ENCODE data around the gene LACTBL1. TPM values are rescaled to one million over a fixed set of nuclear protein-coding genes. Genes with fewer than 3 reads are reported as not detected.
"Not testable (repeated sequence)": the region's sequence is repeated elsewhere in the genome, so short reads cannot be mapped to it uniquely, and the experiment has no call there.

Gene LACTBL1, protein sequence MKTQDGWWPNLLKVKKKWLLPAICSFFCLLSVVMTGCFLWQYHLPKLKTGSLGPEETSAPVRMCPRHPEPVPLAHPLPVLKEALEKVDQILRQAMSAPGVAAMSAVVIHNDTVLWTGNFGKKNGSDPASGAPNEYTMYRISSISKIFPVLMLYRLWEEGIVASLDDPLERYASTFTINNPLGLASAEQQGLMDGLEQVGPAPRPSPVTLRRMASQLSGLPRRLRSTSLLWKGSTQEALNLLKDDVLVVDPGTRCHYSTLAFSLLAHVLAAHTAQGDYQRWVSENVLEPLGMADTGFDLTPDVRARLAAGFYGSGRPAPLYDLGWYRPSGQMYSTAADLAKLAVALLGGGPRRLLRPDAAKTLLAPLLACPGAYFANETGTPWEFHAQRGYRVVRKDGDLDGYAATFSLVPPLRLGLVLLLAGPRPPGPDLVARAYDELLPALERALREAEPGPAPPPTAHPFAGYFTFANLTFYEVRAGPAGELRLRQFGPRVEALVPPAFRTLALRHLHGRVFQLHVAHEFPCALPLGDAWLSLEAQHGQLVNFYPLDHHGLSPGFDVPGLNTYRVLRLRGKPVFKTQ
- total RNA-seq = not detected

- no peak for DNase-seq (ENCODE audit: low spot score in 2 of 2)
- Mint-ChIP-seq H3K27ac (no peak within 1 kb of the TSS), H3K36me3 (no peaks in the 10 kb centered on the region), H3K9me3 (no peaks in the 10 kb centered on the region)
- ATAC-seq = no peak
These were observed at the start of gene LACTBL1 for GRCh38 chr1:22972760-22973159. Gene LACTBL1 (minus strand): TSS chr1:22972866. CDS start chr1:22972316, 550 bp downstream.

- Mint-ChIP-seq H3K9me3 (peaks cover 0 to 5% of the 10 kb centered on the region in 2 donors), H3K27ac (no peak overlapping the region), H3K36me3 (peaks cover 11 to 30% of the 10 kb centered on the region in 2 donors)
- no peak for DNase-seq (ENCODE audit: low spot score in 2 of 2)
- ATAC-seq = no peak
These were observed 49.2 kb upstream of the LACTBL1 start for GRCh38 chr1:23021834-23022233.

- Mint-ChIP-seq H3K36me3 (peaks cover 11 to 30% of the 10 kb centered on the region in 2 donors), H3K27ac (peak overlapping the region in 1 of 2 donors; percentile 90), H3K9me3 (peaks cover 0 to 5% of the 10 kb centered on the region in 2 donors)
- ATAC-seq (no peak), DNase-seq (ENCODE audit: low spot score in 2 of 2) (no peak)
These were observed 48.2 kb upstream of the LACTBL1 start for GRCh38 chr1:23020706-23021405.

GRCh38 chr1:23019863-23020625, 47.4 kb upstream of the LACTBL1 start:
- ATAC-seq = peak; percentile 31 to 36
- Mint-ChIP-seq H3K9me3 (peaks cover 0 to 5% of the 10 kb centered on the region in 2 donors), H3K27ac (peak overlapping the region; percentile 90 to 95), H3K36me3 (peaks cover 11 to 30% of the 10 kb centered on the region in 2 donors)
- DNase-seq (ENCODE audit: low spot score in 2 of 2) = peak in 1 of 2 donors; percentile 15

- DNase-seq (ENCODE audit: low spot score in 2 of 2) (peak; percentile 84 to 96), ATAC-seq (peak; percentile 91 to 98)
- peaks cover 0 to 5% of the 10 kb centered on the region in 2 donors for H3K9me3 Mint-ChIP-seq
These were observed 46.6 kb upstream of the LACTBL1 start, which contains the start of gene KDM1A for GRCh38 chr1:23019094-23019862. Gene KDM1A (plus strand): TSS chr1:23019468. CDS start chr1:23019597, 129 bp downstream.

GRCh38 chr1:23018661-23019093, 46.0 kb upstream of the LACTBL1 start:
- peaks cover 0 to 5% of the 10 kb centered on the region in 2 donors for H3K9me3 Mint-ChIP-seq
- peaks cover 11 to 24% of the 10 kb centered on the region in 2 donors for H3K36me3 Mint-ChIP-seq
- DNase-seq (ENCODE audit: low spot score in 2 of 2) (no peak), ATAC-seq (no peak)
- H3K27ac Mint-ChIP-seq = peak overlapping the region; percentile 90 to 92

More at GRCh38 chr1:23019094-23019862, 46.6 kb upstream of the LACTBL1 start, which contains the start of gene KDM1A:
- H3K27ac Mint-ChIP-seq = peak within 1 kb of the TSS; percentile 90 to 95
- H3K36me3 Mint-ChIP-seq = peaks cover 11 to 30% of the 10 kb centered on the region in 2 donors

DNA sequence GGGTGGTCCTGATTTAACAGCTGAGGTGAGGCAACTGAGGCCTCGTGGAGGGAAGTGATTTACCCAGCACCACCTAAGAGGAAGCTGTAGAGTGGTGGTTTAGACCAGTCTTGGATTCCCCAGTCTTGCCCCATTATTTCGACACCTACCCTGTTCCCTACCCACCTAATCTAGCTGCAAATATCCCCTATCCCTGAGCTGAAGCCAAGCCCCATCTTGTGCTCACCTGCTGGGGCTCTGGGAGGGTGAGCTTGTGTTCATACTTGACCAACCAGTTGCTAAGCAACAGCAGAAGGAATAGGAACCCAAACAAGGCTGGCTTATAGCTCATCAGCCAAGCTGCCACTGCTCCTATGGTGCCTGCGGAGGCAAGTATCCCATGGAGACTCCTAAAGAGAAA, 41.0 kb upstream of the LACTBL1 start:
- no peaks in the 10 kb centered on the region for H3K36me3 Mint-ChIP-seq
- DNase-seq (ENCODE audit: low spot score in 2 of 2) (no peak), ATAC-seq (no peak)
- no peaks in the 10 kb centered on the region for H3K9me3 Mint-ChIP-seq
- H3K27ac Mint-ChIP-seq = no peak overlapping the region

GRCh38 chr1:23010025-23010424, 37.4 kb upstream of the LACTBL1 start:
- not testable (repeated sequence) for H3K9me3 Mint-ChIP-seq; H3K27ac Mint-ChIP-seq; DNase-seq (ENCODE audit: low spot score in 2 of 2); H3K36me3 Mint-ChIP-seq; ATAC-seq

- Mint-ChIP-seq H3K27ac (no peak overlapping the region), H3K9me3 (no peaks in the 10 kb centered on the region), H3K36me3 (no peaks in the 10 kb centered on the region)
- DNase-seq (ENCODE audit: low spot score in 2 of 2) = no peak
- no peak for ATAC-seq
These were observed 36.2 kb upstream of the LACTBL1 start for GRCh38 chr1:23008901-23009300.

- ATAC-seq = no peak
- no peak for DNase-seq (ENCODE audit: low spot score in 2 of 2)
- Mint-ChIP-seq H3K9me3 (no peaks in the 10 kb centered on the region), H3K27ac (peak overlapping the region in 1 of 2 donors; percentile 26), H3K36me3 (no peaks in the 10 kb centered on the region)
These were observed 34.4 kb upstream of the LACTBL1 start for GRCh38 chr1:23007106-23007505.

DNA sequence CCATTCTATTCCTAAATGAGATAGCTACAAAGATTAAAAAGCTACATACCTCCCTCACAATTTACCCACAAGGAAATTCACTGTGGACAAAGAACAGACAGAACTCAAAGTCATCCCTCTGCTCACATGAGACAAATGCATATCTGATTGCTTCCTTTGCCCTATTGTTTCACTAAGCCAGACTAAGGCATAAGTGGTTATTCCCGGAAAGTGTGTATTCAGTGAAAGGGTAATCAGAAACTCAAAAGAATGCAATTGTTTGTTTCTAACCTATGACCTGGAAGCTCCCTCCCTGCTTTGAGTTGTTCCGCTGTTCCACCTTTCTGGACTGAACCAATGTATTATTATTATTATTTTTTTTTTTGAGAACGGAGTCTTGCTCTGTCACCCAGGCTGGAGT, 32.1 kb upstream of the LACTBL1 start:
- not testable (repeated sequence) for DNase-seq (ENCODE audit: low spot score in 2 of 2); H3K27ac Mint-ChIP-seq; H3K9me3 Mint-ChIP-seq; H3K36me3 Mint-ChIP-seq; ATAC-seq

DNA sequence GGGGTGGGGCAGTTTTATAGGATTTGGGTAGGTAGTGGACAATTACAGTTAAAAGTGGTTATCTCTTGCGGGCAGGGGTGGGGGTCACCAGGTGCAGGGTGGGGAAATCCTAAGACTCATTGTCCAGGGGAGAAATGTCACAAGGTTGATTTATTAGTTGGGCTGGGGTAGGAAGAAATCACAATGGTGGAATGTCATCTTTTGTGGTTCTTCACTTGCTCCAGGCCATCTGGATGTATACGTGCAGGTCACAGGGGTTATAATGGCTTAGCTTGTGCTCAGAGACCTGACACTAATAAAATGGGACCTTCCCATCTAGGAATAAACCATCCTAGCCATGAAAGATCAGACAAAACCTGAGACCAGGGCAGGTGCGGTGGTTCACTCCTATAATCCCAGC, 31.4 kb upstream of the LACTBL1 start:
- DNase-seq (ENCODE audit: low spot score in 2 of 2) (no peak), ATAC-seq (no peak)
- no peaks in the 10 kb centered on the region for H3K9me3 Mint-ChIP-seq
- H3K36me3 Mint-ChIP-seq = no peaks in the 10 kb centered on the region
- no peak overlapping the region for H3K27ac Mint-ChIP-seq

- not testable (repeated sequence) for H3K27ac Mint-ChIP-seq; H3K36me3 Mint-ChIP-seq; ATAC-seq; H3K9me3 Mint-ChIP-seq; DNase-seq (ENCODE audit: low spot score in 2 of 2)
These were observed 29.6 kb upstream of the LACTBL1 start for GRCh38 chr1:23002218-23002617.

GRCh38 chr1:23000133-23000532, 27.5 kb upstream of the LACTBL1 start:
- H3K27ac Mint-ChIP-seq; ATAC-seq; H3K36me3 Mint-ChIP-seq; DNase-seq (ENCODE audit: low spot score in 2 of 2); H3K9me3 Mint-ChIP-seq: not testable (repeated sequence)

DNA sequence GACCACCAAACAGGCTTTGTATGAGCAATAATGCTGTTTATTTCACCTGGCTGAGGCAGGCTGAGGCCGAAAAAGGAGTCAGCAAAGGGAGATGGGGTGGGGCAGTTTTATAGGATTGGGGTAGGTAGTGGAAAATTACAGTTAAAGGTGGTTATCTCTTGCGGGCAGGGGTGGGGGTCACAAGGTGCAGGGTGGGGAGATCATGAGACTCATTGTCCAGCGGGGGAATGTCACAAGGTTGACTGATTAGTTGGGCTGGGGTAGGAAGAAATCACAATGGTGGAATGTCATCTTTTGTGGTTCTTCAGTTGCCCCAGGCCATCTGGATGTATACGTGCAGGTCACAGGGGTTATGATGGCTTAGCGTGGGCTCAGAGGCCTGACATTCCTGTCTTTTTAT, 24.9 kb upstream of the LACTBL1 start:
- not testable (repeated sequence) for H3K9me3 Mint-ChIP-seq, H3K27ac Mint-ChIP-seq, ATAC-seq

DNA sequence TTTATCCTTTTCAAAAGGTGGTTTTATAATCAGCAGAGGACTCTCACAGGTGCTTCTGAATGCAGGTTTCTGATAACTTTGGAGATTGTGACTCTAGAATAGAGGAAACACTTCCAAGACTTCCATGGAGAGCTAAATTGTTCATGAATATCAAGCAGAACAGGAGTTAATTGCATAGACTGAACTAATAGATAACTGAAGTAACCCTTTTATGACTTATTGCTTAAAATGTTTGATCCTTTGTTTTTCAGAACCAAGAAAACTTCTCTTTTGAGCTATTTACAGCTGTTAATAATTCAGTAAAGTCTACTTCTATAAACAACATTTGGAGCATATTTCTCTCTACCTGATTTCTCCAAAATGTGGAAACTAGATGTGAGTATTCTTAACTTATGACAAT, 23.1 kb upstream of the LACTBL1 start:
- Mint-ChIP-seq H3K9me3 (peaks cover 0 to 3% of the 10 kb centered on the region in 2 donors), H3K36me3 (no peaks in the 10 kb centered on the region), H3K27ac (no peak overlapping the region)
- ATAC-seq (no peak), DNase-seq (ENCODE audit: low spot score in 2 of 2) (no peak)

More for the DNA sequence above, 24.9 kb upstream of the LACTBL1 start:
- not testable (repeated sequence) for DNase-seq (ENCODE audit: low spot score in 2 of 2); H3K36me3 Mint-ChIP-seq
